Liver (tissue), 3 donors: ENCODE data around the gene RSBN1.

ENCODE experiments used
- ATF3 ChIP-seq: IDR thresholded peaks from 2 replicates; pipeline ENCODE4 v1.6.1; 2016; ENCODE audit warnings: antibody characterized with exemption
- CTCF ChIP-seq: fragments of 150-350 bp; IDR thresholded peaks from 2 replicates; pipeline ENCODE4 v1.5.1; 2017; ENCODE audit warnings: improper control_type of control experiment, low read depth, low read length; ENCODE audit not compliant: missing input control
- EGR1 ChIP-seq, 2 donors: IDR thresholded peaks; 2 replicates each; pipeline ENCODE4 v1.6.1; 2016 to 2018; ENCODE audit warnings: antibody characterized with exemption in 2 of 2, low read depth in 2 of 2
- FOXA1 ChIP-seq: IDR thresholded peaks from 2 replicates; pipeline ENCODE4 v1.6.1; 2016; ENCODE audit warnings: antibody characterized with exemption
- GABPA ChIP-seq, 2 donors: IDR thresholded peaks in 1 of 2; conservative IDR thresholded peaks in 1 of 2; 2 replicates each; pipeline ENCODE4 v1.6.1; 2016; ENCODE audit warnings: antibody characterized with exemption in 2 of 2, mild to moderate bottlenecking in 1 of 2, moderate library complexity in 1 of 2
- JUND ChIP-seq, 2 donors: IDR thresholded peaks; 2 replicates each; pipeline ENCODE4 v1.6.1; 2016; ENCODE audit warnings: antibody characterized with exemption in 2 of 2
- RAD21 ChIP-seq, 2 donors: IDR thresholded peaks; 2 replicates each; pipeline ENCODE4 v1.6.1; 2016; ENCODE audit warnings: antibody characterized with exemption in 2 of 2, mild to moderate bottlenecking in 2 of 2
- REST ChIP-seq: IDR thresholded peaks from 2 replicates; pipeline ENCODE4 v1.6.1; 2016; ENCODE audit warnings: antibody characterized with exemption, mild to moderate bottlenecking
- SP1 ChIP-seq: IDR thresholded peaks from 2 replicates; pipeline ENCODE4 v1.6.1; 2018; ENCODE audit warnings: antibody characterized with exemption, mild to moderate bottlenecking
- donor health status: healthy.
- donor health status: healthy.

DNA sequence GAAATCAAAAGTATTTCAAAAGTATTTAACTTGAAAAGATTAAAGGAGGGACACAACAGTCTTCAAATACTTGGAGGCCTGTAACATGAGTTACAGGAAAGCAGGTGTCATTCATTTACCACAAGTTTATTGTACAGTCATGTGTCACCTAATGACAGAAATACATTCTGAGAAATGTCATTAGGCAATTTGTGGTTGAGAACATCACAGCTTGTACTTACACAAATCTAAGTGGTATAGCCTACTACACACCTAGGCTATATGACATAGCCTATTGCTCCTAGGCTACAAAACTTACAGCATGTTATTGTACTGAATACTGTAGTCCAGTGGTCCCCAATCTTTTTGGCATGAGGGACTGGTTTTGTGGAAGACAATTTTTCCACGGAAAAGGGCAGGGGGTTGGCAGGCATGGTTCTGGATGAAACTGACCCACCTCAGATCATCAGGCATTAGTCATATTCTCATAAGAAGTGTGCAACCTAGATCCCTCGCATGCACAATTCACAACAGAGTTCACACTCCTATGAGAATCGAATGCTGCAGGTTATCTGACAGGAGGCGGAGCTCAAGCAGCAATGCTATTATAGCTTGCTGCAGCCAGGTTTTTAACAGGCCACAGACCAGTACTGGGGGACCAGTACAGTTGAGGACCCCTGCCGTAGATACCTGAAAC, 28.0 kb downstream of the RSBN1 start:
- TF ChIP-seq CTCF (no peak), ATF3 (no peak), JUND (IDR thresholded peaks at IDR 0.05) (no peak), SP1 (no peak), EGR1 (IDR thresholded peaks at IDR 0.05; ENCODE audit: low read depth in 2 of 2) (no peak), FOXA1 (no peak), RAD21 (IDR thresholded peaks at IDR 0.05) (no peak), GABPA (IDR thresholded peaks at IDR 0.05 in 1 of 2, conservative IDR thresholded peaks at IDR 0.05 in 1 of 2) (no peak), REST (no peak)
